GM23338 (cell line): ENCODE data around the gene SHISA9.

ENCODE experiments used
- CREB1 ChIP-seq: fragments of 250-450 bp; sonication (Bioruptor Pico); IDR thresholded peaks from 2 replicates; pipeline ENCODE4 v1.5.0; 2020; ENCODE audit warnings: low read depth, mild to moderate bottlenecking, moderate library complexity
- EZH2 ChIP-seq: fragments of 200-600 bp; sonication (generic); IDR thresholded peaks from one replicate; pipeline ENCODE4 v1.8.0; 2017; ENCODE audit warnings: antibody characterized with exemption, mild to moderate bottlenecking, low read depth; ENCODE audit not compliant: unreplicated experiment
- EZH2phosphoT487 ChIP-seq: fragments of 200-600 bp; sonication (generic); IDR thresholded peaks from one replicate; pipeline ENCODE4 v1.8.1; 2018; ENCODE audit warnings: antibody characterized with exemption; ENCODE audit not compliant: unreplicated experiment
- JUNB ChIP-seq: IDR thresholded peaks from one replicate; pipeline ENCODE4 v1.6.1; 2016; ENCODE audit warnings: antibody characterized with exemption; ENCODE audit not compliant: unreplicated experiment
- NANOG ChIP-seq: IDR thresholded peaks from 2 replicates; pipeline ENCODE4 v1.6.1; 2016; ENCODE audit warnings: antibody characterized with exemption, borderline replicate concordance
- POLR2AphosphoS5 ChIP-seq: IDR thresholded peaks from 2 replicates; pipeline ENCODE4 v1.6.1; 2016; ENCODE audit warnings: antibody characterized with exemption, low read depth
- STAT1 ChIP-seq: IDR thresholded peaks from one replicate; pipeline ENCODE4 v1.6.1; 2016; ENCODE audit warnings: antibody characterized with exemption; ENCODE audit not compliant: unreplicated experiment
- ZNF114 ChIP-seq: fragments of 250-450 bp; sonication (Bioruptor Pico); IDR thresholded peaks from 2 replicates; pipeline ENCODE4 v1.5.0; 2020; ENCODE audit warnings: mild to moderate bottlenecking, moderate library complexity
- TF ChIP-seq, protein P1 (sequence below), 2 experiments: fragments of 200-600 bp in 1 of 2; sonication (generic) in 1 of 2; conservative IDR thresholded peaks; 2 replicates each; pipeline versions ENCODE4 v1.5.1 to v1.6.1; 2016 to 2017; ENCODE audit warnings: antibody characterized with exemption in 2 of 2, low read depth in 2 of 2, mild to moderate bottlenecking in 2 of 2, moderate library complexity in 1 of 2
- TF ChIP-seq, protein P2 (sequence below): IDR thresholded peaks from one replicate; pipeline ENCODE4 v1.6.1; 2018; ENCODE audit warnings: antibody characterized with exemption; ENCODE audit not compliant: unreplicated experiment
- TF ChIP-seq, protein P3 (sequence below): IDR thresholded peaks from 2 replicates; pipeline ENCODE4 v1.6.1; 2016; ENCODE audit warnings: antibody characterized with exemption
- TF ChIP-seq, protein P4 (sequence below): fragments of 250-450 bp; sonication (Bioruptor Pico); IDR thresholded peaks from 2 replicates; pipeline ENCODE4 v1.5.0; 2020; ENCODE audit warnings: mild to moderate bottlenecking, moderate library complexity

DNA sequence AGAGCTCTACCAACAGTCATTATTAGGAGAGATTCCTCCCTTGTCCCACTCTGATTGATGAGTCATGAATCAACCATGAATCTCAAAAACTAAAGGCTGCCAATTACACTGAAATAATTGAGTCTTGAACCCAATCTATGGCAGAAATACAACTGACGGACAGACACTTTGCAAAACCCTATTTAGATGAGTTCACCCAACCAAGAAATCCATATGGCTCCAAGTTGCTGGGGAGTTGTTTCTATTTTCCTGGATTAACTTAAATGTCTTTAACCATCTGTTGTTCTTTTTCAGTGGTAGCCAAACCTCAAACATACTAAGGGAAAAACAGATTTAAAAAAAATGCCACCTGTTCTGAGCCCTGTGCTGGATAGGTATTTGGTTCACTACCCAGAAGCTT is 151.0 kb downstream of the SHISA9 start:
- TF ChIP-seq, protein P1, sequence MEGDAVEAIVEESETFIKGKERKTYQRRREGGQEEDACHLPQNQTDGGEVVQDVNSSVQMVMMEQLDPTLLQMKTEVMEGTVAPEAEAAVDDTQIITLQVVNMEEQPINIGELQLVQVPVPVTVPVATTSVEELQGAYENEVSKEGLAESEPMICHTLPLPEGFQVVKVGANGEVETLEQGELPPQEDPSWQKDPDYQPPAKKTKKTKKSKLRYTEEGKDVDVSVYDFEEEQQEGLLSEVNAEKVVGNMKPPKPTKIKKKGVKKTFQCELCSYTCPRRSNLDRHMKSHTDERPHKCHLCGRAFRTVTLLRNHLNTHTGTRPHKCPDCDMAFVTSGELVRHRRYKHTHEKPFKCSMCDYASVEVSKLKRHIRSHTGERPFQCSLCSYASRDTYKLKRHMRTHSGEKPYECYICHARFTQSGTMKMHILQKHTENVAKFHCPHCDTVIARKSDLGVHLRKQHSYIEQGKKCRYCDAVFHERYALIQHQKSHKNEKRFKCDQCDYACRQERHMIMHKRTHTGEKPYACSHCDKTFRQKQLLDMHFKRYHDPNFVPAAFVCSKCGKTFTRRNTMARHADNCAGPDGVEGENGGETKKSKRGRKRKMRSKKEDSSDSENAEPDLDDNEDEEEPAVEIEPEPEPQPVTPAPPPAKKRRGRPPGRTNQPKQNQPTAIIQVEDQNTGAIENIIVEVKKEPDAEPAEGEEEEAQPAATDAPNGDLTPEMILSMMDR (conservative IDR thresholded peaks at IDR 0.05; ENCODE audit: low read depth in 2 of 2): no peak
- TF ChIP-seq EZH2 (no peak), EZH2phosphoT487 (no peak), POLR2AphosphoS5 (no peak), CREB1 (CRISPR knock-in tag) (no peak), NANOG (no peak), JUNB (no peak), STAT1 (no peak), ZNF114 (CRISPR knock-in tag) (no peak)
- TF ChIP-seq, protein P2, sequence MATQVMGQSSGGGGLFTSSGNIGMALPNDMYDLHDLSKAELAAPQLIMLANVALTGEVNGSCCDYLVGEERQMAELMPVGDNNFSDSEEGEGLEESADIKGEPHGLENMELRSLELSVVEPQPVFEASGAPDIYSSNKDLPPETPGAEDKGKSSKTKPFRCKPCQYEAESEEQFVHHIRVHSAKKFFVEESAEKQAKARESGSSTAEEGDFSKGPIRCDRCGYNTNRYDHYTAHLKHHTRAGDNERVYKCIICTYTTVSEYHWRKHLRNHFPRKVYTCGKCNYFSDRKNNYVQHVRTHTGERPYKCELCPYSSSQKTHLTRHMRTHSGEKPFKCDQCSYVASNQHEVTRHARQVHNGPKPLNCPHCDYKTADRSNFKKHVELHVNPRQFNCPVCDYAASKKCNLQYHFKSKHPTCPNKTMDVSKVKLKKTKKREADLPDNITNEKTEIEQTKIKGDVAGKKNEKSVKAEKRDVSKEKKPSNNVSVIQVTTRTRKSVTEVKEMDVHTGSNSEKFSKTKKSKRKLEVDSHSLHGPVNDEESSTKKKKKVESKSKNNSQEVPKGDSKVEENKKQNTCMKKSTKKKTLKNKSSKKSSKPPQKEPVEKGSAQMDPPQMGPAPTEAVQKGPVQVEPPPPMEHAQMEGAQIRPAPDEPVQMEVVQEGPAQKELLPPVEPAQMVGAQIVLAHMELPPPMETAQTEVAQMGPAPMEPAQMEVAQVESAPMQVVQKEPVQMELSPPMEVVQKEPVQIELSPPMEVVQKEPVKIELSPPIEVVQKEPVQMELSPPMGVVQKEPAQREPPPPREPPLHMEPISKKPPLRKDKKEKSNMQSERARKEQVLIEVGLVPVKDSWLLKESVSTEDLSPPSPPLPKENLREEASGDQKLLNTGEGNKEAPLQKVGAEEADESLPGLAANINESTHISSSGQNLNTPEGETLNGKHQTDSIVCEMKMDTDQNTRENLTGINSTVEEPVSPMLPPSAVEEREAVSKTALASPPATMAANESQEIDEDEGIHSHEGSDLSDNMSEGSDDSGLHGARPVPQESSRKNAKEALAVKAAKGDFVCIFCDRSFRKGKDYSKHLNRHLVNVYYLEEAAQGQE: no peak
- TF ChIP-seq, protein P3, sequence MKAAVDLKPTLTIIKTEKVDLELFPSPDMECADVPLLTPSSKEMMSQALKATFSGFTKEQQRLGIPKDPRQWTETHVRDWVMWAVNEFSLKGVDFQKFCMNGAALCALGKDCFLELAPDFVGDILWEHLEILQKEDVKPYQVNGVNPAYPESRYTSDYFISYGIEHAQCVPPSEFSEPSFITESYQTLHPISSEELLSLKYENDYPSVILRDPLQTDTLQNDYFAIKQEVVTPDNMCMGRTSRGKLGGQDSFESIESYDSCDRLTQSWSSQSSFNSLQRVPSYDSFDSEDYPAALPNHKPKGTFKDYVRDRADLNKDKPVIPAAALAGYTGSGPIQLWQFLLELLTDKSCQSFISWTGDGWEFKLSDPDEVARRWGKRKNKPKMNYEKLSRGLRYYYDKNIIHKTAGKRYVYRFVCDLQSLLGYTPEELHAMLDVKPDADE: no peak
- TF ChIP-seq, protein P4, sequence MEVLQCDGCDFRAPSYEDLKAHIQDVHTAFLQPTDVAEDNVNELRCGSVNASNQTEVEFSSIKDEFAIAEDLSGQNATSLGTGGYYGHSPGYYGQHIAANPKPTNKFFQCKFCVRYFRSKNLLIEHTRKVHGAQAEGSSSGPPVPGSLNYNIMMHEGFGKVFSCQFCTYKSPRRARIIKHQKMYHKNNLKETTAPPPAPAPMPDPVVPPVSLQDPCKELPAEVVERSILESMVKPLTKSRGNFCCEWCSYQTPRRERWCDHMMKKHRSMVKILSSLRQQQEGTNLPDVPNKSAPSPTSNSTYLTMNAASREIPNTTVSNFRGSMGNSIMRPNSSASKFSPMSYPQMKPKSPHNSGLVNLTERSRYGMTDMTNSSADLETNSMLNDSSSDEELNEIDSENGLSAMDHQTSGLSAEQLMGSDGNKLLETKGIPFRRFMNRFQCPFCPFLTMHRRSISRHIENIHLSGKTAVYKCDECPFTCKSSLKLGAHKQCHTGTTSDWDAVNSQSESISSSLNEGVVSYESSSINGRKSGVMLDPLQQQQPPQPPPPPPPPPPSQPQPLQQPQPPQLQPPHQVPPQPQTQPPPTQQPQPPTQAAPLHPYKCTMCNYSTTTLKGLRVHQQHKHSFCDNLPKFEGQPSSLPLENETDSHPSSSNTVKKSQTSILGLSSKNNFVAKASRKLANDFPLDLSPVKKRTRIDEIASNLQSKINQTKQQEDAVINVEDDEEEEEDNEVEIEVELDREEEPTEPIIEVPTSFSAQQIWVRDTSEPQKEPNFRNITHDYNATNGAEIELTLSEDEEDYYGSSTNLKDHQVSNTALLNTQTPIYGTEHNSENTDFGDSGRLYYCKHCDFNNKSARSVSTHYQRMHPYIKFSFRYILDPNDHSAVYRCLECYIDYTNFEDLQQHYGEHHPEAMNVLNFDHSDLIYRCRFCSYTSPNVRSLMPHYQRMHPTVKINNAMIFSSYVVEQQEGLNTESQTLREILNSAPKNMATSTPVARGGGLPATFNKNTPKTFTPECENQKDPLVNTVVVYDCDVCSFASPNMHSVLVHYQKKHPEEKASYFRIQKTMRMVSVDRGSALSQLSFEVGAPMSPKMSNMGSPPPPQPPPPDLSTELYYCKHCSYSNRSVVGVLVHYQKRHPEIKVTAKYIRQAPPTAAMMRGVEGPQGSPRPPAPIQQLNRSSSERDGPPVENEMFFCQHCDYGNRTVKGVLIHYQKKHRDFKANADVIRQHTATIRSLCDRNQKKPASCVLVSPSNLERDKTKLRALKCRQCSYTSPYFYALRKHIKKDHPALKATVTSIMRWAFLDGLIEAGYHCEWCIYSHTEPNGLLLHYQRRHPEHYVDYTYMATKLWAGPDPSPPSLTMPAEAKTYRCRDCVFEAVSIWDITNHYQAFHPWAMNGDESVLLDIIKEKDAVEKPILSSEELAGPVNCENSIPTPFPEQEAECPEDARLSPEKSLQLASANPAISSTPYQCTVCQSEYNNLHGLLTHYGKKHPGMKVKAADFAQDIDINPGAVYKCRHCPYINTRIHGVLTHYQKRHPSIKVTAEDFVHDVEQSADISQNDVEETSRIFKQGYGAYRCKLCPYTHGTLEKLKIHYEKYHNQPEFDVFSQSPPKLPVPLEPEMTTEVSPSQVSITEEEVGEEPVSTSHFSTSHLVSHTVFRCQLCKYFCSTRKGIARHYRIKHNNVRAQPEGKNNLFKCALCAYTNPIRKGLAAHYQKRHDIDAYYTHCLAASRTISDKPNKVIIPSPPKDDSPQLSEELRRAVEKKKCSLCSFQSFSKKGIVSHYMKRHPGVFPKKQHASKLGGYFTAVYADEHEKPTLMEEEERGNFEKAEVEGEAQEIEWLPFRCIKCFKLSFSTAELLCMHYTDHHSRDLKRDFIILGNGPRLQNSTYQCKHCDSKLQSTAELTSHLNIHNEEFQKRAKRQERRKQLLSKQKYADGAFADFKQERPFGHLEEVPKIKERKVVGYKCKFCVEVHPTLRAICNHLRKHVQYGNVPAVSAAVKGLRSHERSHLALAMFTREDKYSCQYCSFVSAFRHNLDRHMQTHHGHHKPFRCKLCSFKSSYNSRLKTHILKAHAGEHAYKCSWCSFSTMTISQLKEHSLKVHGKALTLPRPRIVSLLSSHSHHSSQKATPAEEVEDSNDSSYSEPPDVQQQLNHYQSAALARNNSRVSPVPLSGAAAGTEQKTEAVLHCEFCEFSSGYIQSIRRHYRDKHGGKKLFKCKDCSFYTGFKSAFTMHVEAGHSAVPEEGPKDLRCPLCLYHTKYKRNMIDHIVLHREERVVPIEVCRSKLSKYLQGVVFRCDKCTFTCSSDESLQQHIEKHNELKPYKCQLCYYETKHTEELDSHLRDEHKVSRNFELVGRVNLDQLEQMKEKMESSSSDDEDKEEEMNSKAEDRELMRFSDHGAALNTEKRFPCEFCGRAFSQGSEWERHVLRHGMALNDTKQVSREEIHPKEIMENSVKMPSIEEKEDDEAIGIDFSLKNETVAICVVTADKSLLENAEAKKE: no peak
